ENCODE results near the gene NPDC1. TPM values are rescaled to one million over a fixed set of nuclear protein-coding genes. Genes with fewer than 3 reads are reported as not detected.
A peak's percentile ranks its signal among the peaks of the same experiment; 100 is the strongest.
"Not testable (repeated sequence)": the region's sequence is repeated elsewhere in the genome, so short reads cannot be mapped to it uniquely, and the experiment has no call there.

NPDC1 gene
- total and polyA plus RNA-seq, 3 experiments from 2014 or later: 24.6 to 38.4 (median 27.5) TPM

- H3K27me3 Mint-ChIP-seq: peaks cover 3 to 4% of the 10 kb centered on the region in 2 donors
- no peaks in the 10 kb centered on the region for H3K9me3 Mint-ChIP-seq
- Histone ChIP-seq H3K27me3 (ENCODE audit: insufficient read depth, low read length, poor library complexity, severe bottlenecking) (no peaks in the 10 kb centered on the region), H3K4me1 (ENCODE audit: insufficient read depth, low read length) (peaks cover 14% of the 10 kb centered on the region), H3K27ac (ENCODE audit: low read depth, low read length) (no peak overlapping the region), H3K4me3 (ENCODE audit: low read length) (no peak overlapping the region), H3K36me3 (ENCODE audit: insufficient read depth, low read length) (no peaks in the 10 kb centered on the region), H3K9me3 (ENCODE audit: low read length) (no peaks in the 10 kb centered on the region)
- ChIA-PET POLR2A (no interaction called here), CTCF (interaction anchor here (1.0 to 8.6 kb wide), 13 partner anchors 14 to 279 kb away, joined by 3 to 87 read pairs (median 10); partner anchors contain the start of genes ABCA2, FUT7, MAN1B1 and NPDC1)
- DNase-seq: no peak
- no peaks in the 10 kb centered on the region for H3K36me3 Mint-ChIP-seq
- peaks cover 6 to 21% (median 14%) of the 10 kb centered on the region in 3 donors for H3K4me1 Mint-ChIP-seq
- no peak overlapping the region for H3K27ac Mint-ChIP-seq
- H3K4me3 Mint-ChIP-seq: no peak overlapping the region
Observed at GRCh38 chr9:137066096-137066861, 20.3 kb upstream of the NPDC1 start.

GRCh38 chr9:137065336-137065967 is 19.5 kb upstream of the NPDC1 start:
- Mint-ChIP-seq H3K4me3 (no peak overlapping the region), H3K27ac (no peak overlapping the region), H3K4me1 (peaks cover 6 to 13% (median 8%) of the 10 kb centered on the region in 3 donors), H3K9me3 (no peaks in the 10 kb centered on the region), H3K27me3 (peaks cover 3 to 4% of the 10 kb centered on the region in 2 donors), H3K36me3 (no peaks in the 10 kb centered on the region)
- no peak for DNase-seq
- Histone ChIP-seq H3K27ac (ENCODE audit: low read depth, low read length) (no peak overlapping the region), H3K27me3 (ENCODE audit: insufficient read depth, low read length, poor library complexity, severe bottlenecking) (no peaks in the 10 kb centered on the region), H3K9me3 (ENCODE audit: low read length) (no peaks in the 10 kb centered on the region), H3K4me1 (ENCODE audit: insufficient read depth, low read length) (peaks cover 7% of the 10 kb centered on the region), H3K36me3 (ENCODE audit: insufficient read depth, low read length) (no peaks in the 10 kb centered on the region), H3K4me3 (ENCODE audit: low read length) (no peak overlapping the region)
- CTCF ChIA-PET: interaction anchor here (1.0 to 8.6 kb wide), 5 partner anchors 17 to 35 kb away, joined by 3 to 87 read pairs (median 31); partner anchors contain the start of genes ABCA2, FUT7, MAN1B1 and NPDC1
- POLR2A ChIA-PET: no interaction called here

- Histone ChIP-seq H3K4me1 (ENCODE audit: insufficient read depth, low read length) (peaks cover 7% of the 10 kb centered on the region), H3K4me3 (ENCODE audit: low read length) (no peak overlapping the region), H3K27me3 (ENCODE audit: insufficient read depth, low read length, poor library complexity, severe bottlenecking) (no peaks in the 10 kb centered on the region), H3K36me3 (ENCODE audit: insufficient read depth, low read length) (no peaks in the 10 kb centered on the region), H3K9me3 (ENCODE audit: low read length) (no peaks in the 10 kb centered on the region), H3K27ac (ENCODE audit: low read depth, low read length) (no peak overlapping the region)
- H3K9me3 Mint-ChIP-seq: no peaks in the 10 kb centered on the region
- peaks cover 3 to 4% of the 10 kb centered on the region in 2 donors for H3K27me3 Mint-ChIP-seq
- H3K27ac Mint-ChIP-seq: no peak overlapping the region
- ChIA-PET CTCF (interaction anchor here (1.2 to 8.6 kb wide), 9 partner anchors 17 to 274 kb away, joined by 3 to 87 read pairs (median 7); partner anchors contain the start of gene NPDC1), POLR2A (no interaction called here)
- no peak for DNase-seq
- no peaks in the 10 kb centered on the region for H3K36me3 Mint-ChIP-seq
- H3K4me1 Mint-ChIP-seq: peaks cover 6 to 12% (median 7%) of the 10 kb centered on the region in 3 donors
- no peak overlapping the region for H3K4me3 Mint-ChIP-seq
Observed at GRCh38 chr9:137064880-137065164, 18.8 kb upstream of the NPDC1 start.

DNA sequence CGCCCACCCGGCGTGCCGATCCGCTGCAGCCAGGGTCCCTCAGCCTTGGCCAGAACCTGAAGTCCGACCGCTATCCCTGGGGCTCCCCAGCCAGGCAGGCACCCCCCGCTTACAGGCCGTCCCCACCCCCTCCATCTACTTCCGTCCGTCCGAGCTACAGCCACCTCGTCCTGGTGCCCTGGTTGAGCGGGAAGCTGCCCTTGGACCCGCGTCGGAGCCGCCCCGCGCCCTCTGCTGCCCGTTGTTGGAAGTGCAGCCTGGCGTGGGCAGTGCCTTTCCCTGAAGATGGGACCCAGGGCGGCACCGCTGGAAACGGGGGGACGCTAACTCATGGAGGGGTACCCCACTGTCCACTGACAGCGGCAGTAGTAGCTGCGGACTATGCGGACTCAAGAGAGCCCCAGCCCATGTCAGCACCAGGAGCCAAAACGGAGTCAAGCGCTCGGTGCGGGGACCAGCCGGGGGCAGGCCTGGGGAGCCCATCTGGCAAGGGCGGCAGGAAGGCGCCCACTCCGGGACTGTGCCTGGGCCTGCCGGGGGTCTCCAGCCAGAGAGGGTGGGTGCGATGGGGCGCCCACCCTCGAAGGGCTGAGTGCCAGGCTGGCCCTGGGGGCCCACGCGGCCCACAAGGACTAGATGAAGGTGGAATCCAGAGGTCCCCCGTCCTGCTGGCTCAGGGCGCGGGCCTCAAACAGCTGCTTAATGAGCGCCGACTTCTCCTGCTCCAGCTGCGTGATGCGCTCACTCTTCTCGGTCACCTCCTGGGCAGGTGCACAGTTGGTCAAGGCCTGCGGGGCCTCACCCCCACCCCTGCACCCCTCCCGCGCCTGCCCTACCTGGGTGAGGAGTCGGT is 18.3 kb upstream of the NPDC1 start:
- no peak overlapping the region for H3K4me3 Mint-ChIP-seq
- peaks cover 3 to 4% of the 10 kb centered on the region in 2 donors for H3K27me3 Mint-ChIP-seq
- peaks cover 6 to 10% (median 7%) of the 10 kb centered on the region in 3 donors for H3K4me1 Mint-ChIP-seq
- POLR2A ChIA-PET: no interaction called here
- H3K27ac Mint-ChIP-seq: peak overlapping the region in 1 of 8 donors; percentile 37
- DNase-seq: peak in 3 of 5 donors; percentile 38 to 50 (median 49)
- Histone ChIP-seq H3K4me1 (ENCODE audit: insufficient read depth, low read length) (peaks cover 2% of the 10 kb centered on the region), H3K4me3 (ENCODE audit: low read length) (no peak overlapping the region), H3K36me3 (ENCODE audit: insufficient read depth, low read length) (no peaks in the 10 kb centered on the region), H3K27ac (ENCODE audit: low read depth, low read length) (no peak overlapping the region), H3K27me3 (ENCODE audit: insufficient read depth, low read length, poor library complexity, severe bottlenecking) (no peaks in the 10 kb centered on the region), H3K9me3 (ENCODE audit: low read length) (no peaks in the 10 kb centered on the region)
- CTCF ChIA-PET: interaction anchor here (0.6 to 8.6 kb wide), 16 partner anchors 8 to 286 kb away, joined by 3 to 87 read pairs (median 4); partner anchors contain the start of gene NPDC1
- no peaks in the 10 kb centered on the region for H3K9me3 Mint-ChIP-seq
- H3K36me3 Mint-ChIP-seq: no peaks in the 10 kb centered on the region

GRCh38 chr9:137063311-137064026 is 17.5 kb upstream of the NPDC1 start:
- Histone ChIP-seq H3K27ac (ENCODE audit: low read depth, low read length) (no peak overlapping the region), H3K4me1 (ENCODE audit: insufficient read depth, low read length) (no peaks in the 10 kb centered on the region), H3K36me3 (ENCODE audit: insufficient read depth, low read length) (no peaks in the 10 kb centered on the region), H3K4me3 (ENCODE audit: low read length) (no peak overlapping the region), H3K27me3 (ENCODE audit: insufficient read depth, low read length, poor library complexity, severe bottlenecking) (no peaks in the 10 kb centered on the region), H3K9me3 (ENCODE audit: low read length) (no peaks in the 10 kb centered on the region)
- Mint-ChIP-seq H3K4me3 (no peak overlapping the region), H3K36me3 (no peaks in the 10 kb centered on the region), H3K9me3 (no peaks in the 10 kb centered on the region), H3K27ac (no peak overlapping the region), H3K4me1 (peaks cover 6 to 9% (median 7%) of the 10 kb centered on the region in 3 donors), H3K27me3 (peaks cover 3 to 4% of the 10 kb centered on the region in 2 donors)
- ChIA-PET POLR2A (no interaction called here), CTCF (interaction anchor here (0.6 to 8.6 kb wide), 16 partner anchors 9 to 285 kb away, joined by 3 to 87 read pairs (median 4); partner anchors contain the start of gene NPDC1)
- DNase-seq: no peak

GRCh38 chr9:137062798-137063197 is 16.8 kb upstream of the NPDC1 start:
- H3K36me3 Mint-ChIP-seq; H3K27me3 ChIP-seq (ENCODE audit: insufficient read depth, low read length, poor library complexity, severe bottlenecking); DNase-seq; H3K4me3 ChIP-seq (ENCODE audit: low read length); H3K4me1 ChIP-seq (ENCODE audit: insufficient read depth, low read length); H3K27me3 Mint-ChIP-seq; H3K9me3 ChIP-seq (ENCODE audit: low read length); H3K4me3 Mint-ChIP-seq; H3K4me1 Mint-ChIP-seq; POLR2A ChIA-PET; H3K27ac ChIP-seq (ENCODE audit: low read depth, low read length); H3K9me3 Mint-ChIP-seq; H3K27ac Mint-ChIP-seq; H3K36me3 ChIP-seq (ENCODE audit: insufficient read depth, low read length): not testable (repeated sequence)
- CTCF ChIA-PET: interaction anchor here (2.1 to 8.6 kb wide), 2 partner anchors 15 to 33 kb away, joined by 15 to 87 read pairs; partner anchors contain the start of gene NPDC1

DNA sequence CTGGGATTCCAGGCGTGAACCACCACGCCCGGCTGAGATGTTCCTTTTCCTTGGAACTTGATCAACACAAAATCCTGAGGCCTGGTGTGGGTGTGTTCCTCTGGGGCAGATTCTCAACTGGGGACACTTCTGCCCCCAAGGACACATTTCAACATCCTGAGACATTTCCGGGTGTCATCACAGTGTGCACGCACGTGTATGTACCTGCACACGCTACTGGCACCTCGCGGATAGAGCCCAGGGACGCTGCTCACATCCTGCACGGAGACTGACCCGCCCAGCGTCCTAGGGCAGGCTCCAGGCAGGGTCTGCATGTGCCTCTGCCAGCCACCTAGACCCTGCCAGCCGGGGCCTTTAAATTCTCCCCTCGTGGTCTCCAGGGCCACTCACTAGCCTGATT is 16.4 kb upstream of the NPDC1 start:
- Histone ChIP-seq H3K36me3 (ENCODE audit: insufficient read depth, low read length) (no peaks in the 10 kb centered on the region), H3K4me3 (ENCODE audit: low read length) (no peak overlapping the region), H3K4me1 (ENCODE audit: insufficient read depth, low read length) (no peaks in the 10 kb centered on the region), H3K9me3 (ENCODE audit: low read length) (no peaks in the 10 kb centered on the region), H3K27ac (ENCODE audit: low read depth, low read length) (no peak overlapping the region), H3K27me3 (ENCODE audit: insufficient read depth, low read length, poor library complexity, severe bottlenecking) (no peaks in the 10 kb centered on the region)
- H3K27ac Mint-ChIP-seq: no peak overlapping the region
- no peak overlapping the region for H3K4me3 Mint-ChIP-seq
- H3K36me3 Mint-ChIP-seq: no peaks in the 10 kb centered on the region
- H3K9me3 Mint-ChIP-seq: no peaks in the 10 kb centered on the region
- DNase-seq: no peak
- ChIA-PET POLR2A (no interaction called here), CTCF (interaction anchor here (8.6 kb wide), 1 partner anchor 14 kb away, joined by 87 read pairs; the partner anchor contains the start of gene NPDC1)
- no peaks in the 10 kb centered on the region for H3K27me3 Mint-ChIP-seq
- H3K4me1 Mint-ChIP-seq: peaks cover 0 to 3% (median 2%) of the 10 kb centered on the region in 3 donors
